Stimulated activated CD8-positive, alpha-beta memory T cell treated with anti-CD3 and anti-CD28 coated beads, Interleukin-4, amount 100 ng/mL, for 24 hours (primary cell): Measurements from ENCODE around the gene IZUMO4.
"Not testable (repeated sequence)": the region's sequence is repeated elsewhere in the genome, so short reads cannot be mapped to it uniquely, and the experiment has no call there.

ENCODE experiments used
- DNase-seq: peaks from one replicate; pipeline ENCODE4 v3.0.0-alpha.2; 2020; ENCODE audit warnings: low read depth

Gene IZUMO4

DNA sequence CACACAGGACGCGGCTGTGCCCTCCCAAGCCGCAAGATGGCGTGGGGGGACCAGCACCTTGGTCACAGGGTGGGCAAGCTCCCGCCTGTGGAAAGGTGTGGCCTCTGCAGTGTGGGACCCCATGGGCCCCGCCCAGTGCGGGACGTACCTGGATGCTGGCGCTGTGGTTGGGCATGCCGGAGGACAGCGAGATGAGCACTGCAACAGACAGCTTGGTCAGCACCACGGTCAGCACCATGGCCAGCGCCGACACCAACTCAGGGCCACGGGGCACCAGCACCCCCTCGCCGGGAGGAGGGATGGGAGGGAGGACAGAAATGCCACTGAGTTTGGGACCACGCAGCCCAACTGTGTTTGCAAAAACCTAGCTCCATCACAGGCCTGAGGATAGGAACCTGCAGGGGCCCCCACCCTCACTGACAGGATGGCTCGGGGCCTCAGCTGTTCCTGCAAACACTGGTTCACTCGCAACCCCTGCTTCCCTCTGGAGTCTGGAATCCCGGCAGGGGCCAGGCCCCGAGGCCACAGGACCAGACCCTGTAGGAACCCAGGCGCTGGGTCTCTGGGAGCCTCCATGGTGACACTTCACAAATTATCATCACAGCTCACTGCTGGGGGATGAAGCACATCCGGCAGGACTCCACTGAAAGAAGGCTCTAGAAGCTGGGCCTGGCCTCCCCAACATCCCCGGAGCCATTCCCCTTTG, 27.1 kb downstream of the IZUMO4 start:
- no peak for DNase-seq

DNA sequence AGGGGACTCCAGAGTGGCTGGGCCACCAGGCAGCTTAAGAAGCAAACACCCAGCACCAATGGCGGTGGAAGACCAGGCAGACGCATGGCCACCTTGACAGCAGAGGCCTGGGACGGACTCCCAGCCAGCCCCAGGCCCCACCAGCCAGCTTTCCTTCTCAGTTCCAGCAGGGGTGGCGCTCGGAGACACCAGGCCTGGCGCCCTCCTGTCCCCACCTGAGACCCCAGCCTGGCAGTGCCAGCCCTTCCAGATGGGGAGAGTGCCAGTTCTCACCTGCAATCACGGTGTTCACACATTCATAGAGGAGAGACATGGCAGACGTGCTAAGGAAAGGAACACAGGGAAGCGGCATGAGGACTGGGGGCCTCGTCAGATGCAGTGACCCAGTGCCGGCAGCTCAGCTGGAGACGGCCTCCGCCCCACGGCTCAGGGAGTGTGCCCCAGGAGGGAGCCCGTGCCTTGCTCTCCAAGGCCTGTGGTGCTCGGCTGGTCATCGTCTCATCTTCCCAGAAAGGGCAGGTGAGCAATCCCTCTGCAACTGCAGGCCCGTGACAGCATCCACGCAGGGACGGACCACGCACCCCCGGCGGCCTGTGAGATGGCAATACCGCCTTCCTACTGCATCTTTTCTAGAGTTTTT, 30.3 kb downstream of the IZUMO4 start:
- no peak for DNase-seq

GRCh38 chr19:2127758-2128157, 31.0 kb downstream of the IZUMO4 start:
- DNase-seq = no peak

- not testable (repeated sequence) for DNase-seq
Measured at GRCh38 chr19:2128252-2128651, 31.5 kb downstream of the IZUMO4 start.

DNA sequence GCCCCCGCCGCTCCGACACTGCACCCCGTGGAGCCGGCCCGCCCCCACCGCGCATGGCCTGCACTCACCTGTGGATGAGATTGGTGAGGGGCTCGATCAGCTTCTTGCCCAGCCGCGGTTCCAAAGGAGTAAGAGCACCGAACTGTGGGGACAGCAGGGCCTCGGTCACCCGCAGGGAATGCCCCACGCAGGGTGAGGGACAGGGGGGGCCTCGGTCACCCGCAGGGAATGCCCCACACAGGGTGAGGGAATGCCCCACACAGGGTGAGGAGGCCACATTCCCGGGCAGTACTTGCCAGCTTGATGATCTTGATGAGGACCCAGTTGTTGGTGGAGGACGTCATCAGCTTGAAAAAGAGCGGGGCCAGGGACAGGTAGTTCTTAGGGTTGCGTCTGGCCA, 32.3 kb downstream of the IZUMO4 start:
- DNase-seq = no peak

GRCh38 chr19:2129486-2129885, 32.8 kb downstream of the IZUMO4 start:
- no peak for DNase-seq

DNA sequence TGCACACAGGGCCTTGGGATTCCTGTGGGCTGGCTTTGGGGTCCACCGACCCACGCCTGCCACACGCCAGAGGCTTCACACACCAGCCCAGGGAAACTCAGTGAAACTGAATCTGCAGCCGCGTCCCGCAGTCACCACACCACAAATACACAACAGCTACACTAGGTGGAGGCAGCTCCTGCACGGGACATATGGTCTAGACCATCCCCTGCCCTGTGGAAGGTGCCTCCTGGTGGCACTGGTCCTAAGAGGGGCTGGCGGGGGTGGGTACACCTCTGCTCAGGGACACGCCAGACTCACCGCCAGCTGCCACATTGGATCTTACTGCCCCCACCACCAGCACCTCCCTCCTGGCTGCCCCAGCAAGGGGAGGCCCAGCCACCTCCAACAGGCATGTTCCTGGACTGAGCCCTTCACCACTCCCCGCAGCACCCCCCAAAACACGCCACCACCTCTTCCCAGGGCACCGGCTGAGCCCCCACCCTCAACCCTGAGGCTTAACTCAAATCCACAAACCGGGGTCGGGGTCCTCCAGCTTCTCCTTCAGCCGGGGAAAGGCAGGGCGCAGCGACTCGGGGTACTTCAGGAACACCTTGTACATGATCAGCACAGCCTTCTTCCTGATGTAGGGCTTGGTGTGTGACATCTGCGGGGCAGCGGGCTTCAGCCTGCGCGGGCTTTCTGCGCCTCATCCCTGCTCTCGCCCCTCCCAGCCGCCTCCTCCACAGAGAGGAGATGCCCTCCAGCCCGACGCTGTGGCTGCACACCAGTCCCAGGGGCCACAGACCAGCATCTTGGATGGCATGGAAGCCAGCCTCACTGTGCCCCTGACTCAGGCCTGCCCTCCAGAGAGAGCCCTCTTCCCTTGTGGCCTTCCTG, 33.4 kb downstream of the IZUMO4 start:
- DNase-seq = no peak

- not testable (repeated sequence) for DNase-seq
Measured at GRCh38 chr19:2131012-2131975, 34.6 kb downstream of the IZUMO4 start.

- no peak for DNase-seq
Measured at GRCh38 chr19:2132191-2132590, 35.5 kb downstream of the IZUMO4 start.

GRCh38 chr19:2132731-2133490, 36.2 kb downstream of the IZUMO4 start:
- no peak for DNase-seq

DNA sequence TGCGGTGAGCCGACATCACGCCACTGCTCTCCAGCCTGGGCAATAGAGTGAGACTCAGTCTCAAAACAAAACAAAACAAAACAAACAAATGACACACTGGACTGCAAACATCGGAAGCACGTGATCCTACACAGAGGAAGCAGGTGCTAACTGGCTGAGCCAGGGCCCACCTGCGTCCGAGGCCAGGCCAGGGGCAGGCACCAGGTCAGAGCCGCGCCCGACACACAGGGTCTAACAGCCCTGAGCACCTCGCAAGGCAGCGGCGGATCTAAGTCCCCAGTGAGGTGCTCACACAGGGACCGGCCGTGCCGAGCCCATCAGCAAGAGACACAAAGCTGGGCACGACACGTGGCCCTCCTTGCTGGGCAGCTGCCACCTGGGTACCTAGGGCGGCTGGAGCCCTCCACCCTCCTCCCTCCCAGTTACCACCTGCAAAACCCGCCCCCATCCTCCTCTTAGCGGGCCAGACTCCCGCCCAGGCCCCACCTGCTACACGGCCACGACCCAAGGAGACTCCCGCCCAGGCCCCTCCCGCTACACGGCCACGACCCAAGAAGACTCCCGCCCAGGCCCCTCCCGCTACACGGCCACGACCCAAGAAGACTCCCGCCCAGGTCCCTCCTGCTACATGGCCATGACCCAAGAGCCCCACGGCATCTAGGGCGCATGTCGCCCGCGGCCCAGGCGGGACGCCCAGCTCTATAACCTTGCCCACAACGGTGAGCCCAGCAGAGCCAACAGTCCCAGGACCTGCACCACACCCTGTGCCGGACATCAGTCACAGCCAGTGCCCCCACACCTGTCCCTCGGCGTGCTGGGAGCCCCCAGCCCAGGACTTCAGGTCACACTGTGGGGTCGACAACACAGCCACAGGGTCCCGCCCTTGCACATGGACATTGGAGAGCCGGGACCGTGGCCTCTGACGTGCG, 39.0 kb downstream of the IZUMO4 start:
- DNase-seq = no peak

- no peak for DNase-seq
Measured at GRCh38 chr19:2136796-2137195, 40.1 kb downstream of the IZUMO4 start.

DNA sequence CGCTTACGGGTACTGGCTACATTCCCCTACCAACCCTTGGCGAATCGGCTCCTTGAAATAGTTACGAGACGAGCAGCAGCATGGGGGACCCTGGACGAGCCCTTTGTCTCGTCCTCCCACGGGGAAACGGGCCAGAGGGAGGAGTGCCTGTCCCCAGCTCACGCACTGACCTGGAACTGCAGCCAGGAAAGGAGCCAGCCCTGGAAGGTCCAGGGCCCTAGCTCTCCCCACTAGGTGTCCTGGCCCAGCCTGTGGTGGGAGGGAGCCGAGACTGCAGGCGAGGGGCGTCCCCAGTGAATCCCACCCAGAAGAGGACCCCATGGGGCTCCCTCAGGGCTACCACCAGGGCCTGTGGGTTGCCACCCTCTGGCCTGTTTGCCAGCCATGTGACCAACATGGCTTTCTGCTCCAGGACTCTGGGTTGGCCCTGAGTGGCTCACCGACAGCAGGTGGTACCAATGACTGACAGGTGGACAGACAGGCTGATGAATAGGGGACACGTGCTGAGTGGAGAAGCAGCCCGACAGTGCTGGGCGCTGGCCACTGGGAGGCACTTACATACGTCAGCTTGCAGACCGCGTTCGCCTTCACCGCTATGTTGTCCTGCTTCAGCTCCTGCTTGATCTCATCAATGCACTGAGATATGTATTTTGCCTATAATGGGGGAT, 41.5 kb downstream of the IZUMO4 start:
- no peak for DNase-seq

DNA sequence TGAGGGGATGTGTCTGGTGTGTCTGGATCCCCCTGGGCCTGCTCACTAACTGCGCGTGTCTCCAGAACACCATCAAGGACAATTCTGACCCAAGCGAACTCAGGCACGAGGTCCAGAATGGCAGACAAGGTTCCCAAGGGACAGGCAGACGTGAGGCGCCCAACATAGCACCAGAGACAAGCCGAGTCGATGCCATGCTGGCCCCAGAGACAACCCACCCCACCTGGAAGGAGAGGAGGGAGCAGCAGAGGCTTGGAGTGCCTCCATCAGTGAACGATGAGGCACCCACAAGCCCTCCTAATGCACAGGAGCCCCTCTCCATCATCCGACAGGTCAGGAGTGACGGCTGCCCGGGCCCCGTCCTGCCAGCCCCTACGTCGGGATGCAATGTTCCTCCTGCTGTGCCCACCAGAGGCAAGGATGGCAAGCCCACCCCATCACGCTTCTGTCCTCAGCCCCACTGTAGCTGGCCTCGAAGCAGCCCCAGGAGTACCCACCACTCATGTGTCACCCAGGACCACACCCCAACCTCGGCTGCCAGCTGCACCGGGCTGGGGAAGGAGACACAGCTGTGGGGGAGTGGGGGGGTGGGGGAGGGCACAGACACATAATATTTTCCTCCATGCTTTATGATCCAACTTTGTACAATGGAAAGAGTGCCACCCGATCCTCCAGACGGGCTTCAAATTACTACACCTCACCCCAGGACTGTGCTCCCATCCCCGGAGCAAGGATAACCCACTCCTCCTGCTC, 42.8 kb downstream of the IZUMO4 start:
- DNase-seq = no peak

DNA sequence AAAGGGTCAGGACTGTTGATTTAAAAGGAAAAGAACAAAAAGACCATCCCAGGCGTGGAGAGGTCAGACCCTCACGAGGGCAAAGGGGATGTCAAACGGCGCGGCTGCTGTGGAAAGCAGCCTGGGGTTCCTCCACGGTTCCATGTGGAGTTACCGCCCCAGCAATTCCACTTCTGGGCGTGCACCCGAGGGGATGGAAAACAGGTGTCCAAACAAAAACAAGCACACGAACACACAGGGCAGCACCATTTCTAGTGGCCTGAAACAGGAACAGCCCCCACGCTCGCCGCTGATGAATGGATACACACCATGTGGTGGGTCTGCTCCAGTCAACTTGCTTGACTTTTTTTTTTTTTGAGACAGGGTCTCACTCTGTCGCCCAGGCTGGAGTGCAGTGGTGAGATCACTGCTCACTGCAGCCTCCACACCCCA, 43.4 kb downstream of the IZUMO4 start:
- no peak for DNase-seq

GRCh38 chr19:2142173-2142829, 45.6 kb downstream of the IZUMO4 start:
- DNase-seq = no peak

DNA sequence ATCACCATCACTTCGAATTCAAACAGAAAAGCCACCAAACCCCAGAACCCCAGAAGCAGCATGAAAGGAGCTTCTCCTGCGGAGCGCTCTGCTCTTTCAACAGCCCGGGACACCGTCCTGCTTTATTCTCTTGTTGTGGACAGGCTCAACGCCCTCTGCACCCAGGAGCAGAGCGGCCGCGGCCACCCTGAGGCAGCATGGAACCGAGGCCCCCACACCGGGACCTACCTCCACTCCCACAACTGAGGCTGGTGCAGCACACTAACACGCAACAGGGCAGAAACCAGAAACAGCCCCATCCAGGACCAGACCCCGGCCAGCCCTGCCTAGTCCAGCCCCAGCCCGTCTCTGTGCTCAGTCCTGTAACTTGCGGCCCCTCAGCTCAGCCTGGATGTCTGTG, 47.5 kb downstream of the IZUMO4 start:
- DNase-seq = no peak

GRCh38 chr19:2145831-2146241, 49.1 kb downstream of the IZUMO4 start:
- DNase-seq = no peak
